Panc1 (cell line): ENCODE measurements around the gene TNFRSF1B. TPM values are rescaled to one million over a fixed set of nuclear protein-coding genes. Genes with fewer than 3 reads are reported as not detected.

Experiments
- ATAC-seq: fragments of 200-7000 bp; cut with Tn5 transposase; 2 replicates; pipeline ENCODE4 v1.9.1; 2020; ENCODE audit warnings: mild to moderate bottlenecking, moderate library complexity
- Bru-seq: library from RNA; stranded (reverse); fragments of 400-500 nt; gene quantifications from one replicate; lab custom pipeline; 2021; lab: Mats Ljungman, UMichigan
- BruChase-seq, 2 experiments: library from RNA; stranded (reverse); fragments of 400-500 nt; gene quantifications; one replicate each; lab custom pipeline; 2021; lab: Mats Ljungman, UMichigan
- BruUV-seq: library from RNA; stranded (reverse); fragments of 400-500 nt; replicated peaks from 2 replicates; lab custom pipeline; 2021; lab: Mats Ljungman, UMichigan
- CTCF ChIA-PET: fragments of 300-600 bp; sonication (Branson Sonifier 250); formaldehyde crosslinking; loops from one replicate; lab custom pipeline; 2022; ENCODE audit warnings: antibody characterized with exemption; lab: Charles Lee
- POLR2A ChIA-PET: fragments of 300-600 bp; sonication (Branson Sonifier 250); formaldehyde crosslinking; loops from one replicate; lab custom pipeline; 2022; ENCODE audit warnings: antibody characterized with exemption; lab: Charles Lee
- DNase-seq: peaks from one replicate; pipeline ENCODE4 v3.0.0-alpha.2; 2010; ENCODE audit warnings: low read depth, low spot score
- H3K27ac ChIP-seq: 2 replicates; pipeline ENCODE4 v1.5.1; 2011; ENCODE audit warnings: mild to moderate bottlenecking, low read length, inconsistent platforms
- H3K27me3 ChIP-seq: fragments of 200-500 bp; sonication (Bioruptor generic); 2 replicates; pipeline ENCODE4 v1.6.0; 2014; ENCODE audit warnings: low read length, inconsistent platforms; ENCODE audit not compliant: control insufficient read depth, insufficient read depth
- H3K36me3 ChIP-seq: fragments of 200-500 bp; sonication (Bioruptor generic); 2 replicates; pipeline ENCODE4 v1.5.1; 2014; ENCODE audit warnings: inconsistent platforms, mild to moderate bottlenecking, low read length, moderate library complexity; ENCODE audit not compliant: control insufficient read depth, insufficient read depth
- H3K4me1 ChIP-seq: 2 replicates; pipeline ENCODE4 v1.5.1; 2011; ENCODE audit warnings: inconsistent platforms, mild to moderate bottlenecking, low read length, moderate library complexity; ENCODE audit not compliant: control insufficient read depth, insufficient read depth
- H3K4me3 ChIP-seq, 2 experiments: 2 replicates each; pipeline ENCODE4 v1.5.1; 2011 to 2012; ENCODE audit warnings: low read depth in 2 of 2, low read length in 2 of 2, mild to moderate bottlenecking in 2 of 2, inconsistent platforms in 1 of 2, moderate library complexity in 1 of 2
- H3K9me3 ChIP-seq: fragments of 200-500 bp; sonication (Bioruptor generic); 2 replicates; pipeline ENCODE4 v1.5.1; 2014; ENCODE audit warnings: low read depth, mild to moderate bottlenecking, inconsistent platforms, low read length, moderate library complexity; ENCODE audit not compliant: control insufficient read depth, insufficient read depth
- CTCF ChIP-seq: fragments of 450-650 bp; IDR thresholded peaks from 2 replicates; pipeline ENCODE4 v1.5.1; 2017; ENCODE audit warnings: mild to moderate bottlenecking
- POLR2AphosphoS5 ChIP-seq: IDR thresholded peaks from 2 replicates; pipeline ENCODE4 v1.6.1; 2012; ENCODE audit warnings: mild to moderate bottlenecking, low read depth, low read length, moderate library complexity
- REST ChIP-seq, 2 experiments: IDR thresholded peaks; 2 replicates each; pipeline ENCODE4 v1.6.1; 2011 to 2012; ENCODE audit warnings: low read depth in 2 of 2, control low read depth in 1 of 2, low read length in 1 of 2, mild to moderate bottlenecking in 1 of 2, moderate library complexity in 1 of 2; ENCODE audit not compliant: insufficient read depth in 1 of 2
- SIN3A ChIP-seq: IDR thresholded peaks from 2 replicates; pipeline ENCODE4 v1.6.1; 2012; ENCODE audit warnings: low read depth, mild to moderate bottlenecking, low read length, moderate library complexity, borderline replicate concordance; ENCODE audit not compliant: insufficient read depth
- TCF7L2 ChIP-seq: IDR thresholded peaks from 2 replicates; pipeline ENCODE4 v1.6.1; 2011; ENCODE audit warnings: mild to moderate bottlenecking, low read depth, low read length, inconsistent platforms
- in situ Hi-C: cut with HindIII; loops from 2 replicates; pipeline ENCODE4 v1.10.0; 2016; ENCODE audit warnings: low sequenced_read_pairs, low pct_unique_long_range_greater_than_20kb
- intact Hi-C: fragments of 100-400 bp; cut with micrococcal nuclease; formaldehyde crosslinking; loops from one replicate; pipeline ENCODE4 v1.10.0; 2022; ENCODE audit not compliant: unreplicated experiment
- long read RNA-seq: library from polyadenylated mRNA; unstranded; transcript quantifications from one replicate; pipeline ENCODE4 v2.0.0, GENCODE V29; 2021; ENCODE audit not compliant: unreplicated experiment
- polyA plus RNA-seq: library from polyadenylated mRNA; unstranded; fragments of >200 nt; gene quantifications from one replicate; pipeline ENCODE4 v1.2.1, GENCODE V29; 2012; ENCODE audit warnings: missing spikeins; ENCODE audit not compliant: insufficient read length
- total RNA-seq: library from RNA; stranded (reverse); gene quantifications from one replicate; pipeline ENCODE4 v1.2.1, GENCODE V29; 2021; ENCODE audit not compliant: unreplicated experiment

Gene TNFRSF1B
- total RNA-seq, result 18.8 TPM
- 11.3 TPM for polyA plus RNA-seq
- Bru-seq, nascent RNA, result percentile 44 among the genes with signal in this experiment
- BruChase-seq, experiment 1, labeled RNA remaining after a 2-hour chase, result percentile 47 among the genes with signal in this experiment
- BruChase-seq, experiment 2, labeled RNA remaining after a 6-hour chase, result percentile 52 among the genes with signal in this experiment
- long read RNA-seq, transcript TNFRSF1B-201 (10 exons, 3,683 nt), result major isoform, 19 of 35 reads
- long read RNA-seq, partial matches to known transcripts, result 3 of 35 reads
- long read RNA-seq, other reads (novel, unspliced or antisense), result 13 of 35 reads

GRCh38 chr1:12166834-12167492, at the start of gene TNFRSF1B:
TNFRSF1B (plus strand) TSS chr1:12166991; CDS start chr1:12167092, 101 bp downstream.
- H3K27ac ChIP-seq, result 0 out of 2 replicates have a peak within 1 kb of the TSS, but pooled peaks have one; percentile 44
- peaks cover 11% of the 10 kb centered on the region for H3K4me1 ChIP-seq
- no peak for DNase-seq
- no TSS peak for BruUV-seq
- no peaks in the 10 kb centered on the region for H3K36me3 ChIP-seq
- H3K4me3 ChIP-seq, result peak within 1 kb of the TSS; percentile 52 to 57
- ChIA-PET CTCF (interaction anchor here (0.8 to 1.0 kb wide), 2 partner anchors 19 to 42 kb away, joined by 3 read pairs; no protein-coding TSS in a partner anchor), POLR2A (no interaction called here)
- TF ChIP-seq TCF7L2 (no peak), POLR2AphosphoS5 (peak; percentile 28; the same call in 1 of the 2 replicates), SIN3A (no peak)
- in situ Hi-C loops, result no loop called here
- peak; percentile 76 for ATAC-seq
- intact Hi-C loops, result no loop called here
- H3K9me3 ChIP-seq, result no peaks in the 10 kb centered on the region
- H3K27me3 ChIP-seq, result no peaks in the 10 kb centered on the region

- DNase-seq, result no peak
- Histone ChIP-seq H3K4me1 (no peaks in the 10 kb centered on the region), H3K9me3 (no peaks in the 10 kb centered on the region), H3K27me3 (no peaks in the 10 kb centered on the region), H3K4me3 (no peak overlapping the region), H3K27ac (no peak overlapping the region), H3K36me3 (no peaks in the 10 kb centered on the region)
- ATAC-seq, result no peak
- intact Hi-C loops, result no loop called here
- BruUV-seq, result no TSS peak
- ChIA-PET POLR2A (no interaction called here), CTCF (interaction anchor here (0.6 to 0.7 kb wide), 2 partner anchors 14 to 56 kb away, joined by 3 to 8 read pairs; no protein-coding TSS in a partner anchor)
- in situ Hi-C loops, result no loop called here
- TF ChIP-seq REST (IDR thresholded peaks at IDR 0.05; ENCODE audit: insufficient read depth in 1 of 2, low read depth in 2 of 2, low read length in 1 of 2) (no peak), TCF7L2 (no peak), SIN3A (no peak), POLR2AphosphoS5 (no peak), CTCF (no peak)
Observed at GRCh38 chr1:12121212-12122003, 45.4 kb upstream of the TNFRSF1B start.
